HG03460 (cell line): Measurements from ENCODE around the gene JPT1.
"Not testable (repeated sequence)": the region's sequence is repeated elsewhere in the genome, so short reads cannot be mapped to it uniquely, and the experiment has no call there.

Experiments
- ATAC-seq: cut with Tn5 transposase; IDR thresholded peaks from one replicate; pipeline ENCODE4 v1.9.1; 2021; ENCODE audit not compliant: unreplicated experiment

Gene JPT1

GRCh38 chr17:75131278-75132017, 22.9 kb downstream of the JPT1 start, which contains the start of gene NT5C:
Gene NT5C, minus strand, starts transcription at chr17:75131742. Its CDS starts 35 bp downstream, at chr17:75131707.
- ATAC-seq, result peak; percentile 80

GRCh38 chr17:75130632-75131277, 23.6 kb downstream of the JPT1 start:
- peak; percentile 12 for ATAC-seq

DNA sequence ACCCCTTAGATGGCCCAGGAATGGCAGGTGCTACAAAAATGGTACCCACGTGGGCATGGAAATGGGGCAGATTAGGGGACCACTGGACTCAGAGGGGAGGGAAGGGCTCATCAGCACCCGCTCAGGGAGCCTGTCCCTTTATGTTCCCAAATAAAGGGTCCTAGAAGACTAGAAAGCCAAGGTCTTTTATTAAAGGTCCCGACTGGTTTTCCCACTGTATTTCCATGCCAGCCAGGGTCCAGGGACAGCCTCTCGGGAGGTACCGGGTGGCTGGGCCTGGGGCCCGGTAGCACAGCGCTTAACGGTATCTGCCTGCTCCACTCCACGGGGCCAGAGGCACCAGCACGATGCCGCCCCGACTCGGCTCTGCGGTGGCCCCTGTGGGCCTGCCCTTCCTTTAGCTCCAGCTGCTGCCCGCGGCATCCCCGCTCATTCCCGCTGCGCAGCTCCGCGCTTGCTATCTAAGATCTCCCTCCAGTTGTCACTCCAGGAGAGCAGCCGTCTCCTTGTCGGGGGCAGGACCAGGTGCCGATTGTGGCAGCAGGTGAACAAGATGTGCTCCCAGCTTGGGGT, 24.2 kb downstream of the JPT1 start:
- no peak for ATAC-seq

DNA sequence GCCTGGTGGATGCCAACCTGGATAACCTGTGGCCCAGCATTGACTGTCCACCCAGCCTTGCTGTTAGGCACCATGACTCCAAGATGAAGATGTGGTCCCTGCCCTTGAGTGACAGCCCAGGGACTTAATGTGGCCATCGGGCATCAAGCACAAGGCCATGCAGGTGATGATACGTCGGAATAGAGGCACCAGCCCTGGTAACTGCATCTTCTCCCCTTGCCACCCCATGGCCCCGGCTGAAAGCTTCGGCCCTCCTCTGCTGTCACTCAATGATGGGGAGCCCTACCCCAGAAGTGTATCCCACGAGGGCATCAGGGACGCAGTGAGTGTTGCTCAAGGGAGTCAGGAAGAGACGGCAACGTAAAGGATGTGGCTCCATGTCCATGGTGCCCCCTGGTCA, 24.7 kb downstream of the JPT1 start:
- ATAC-seq, result no peak

DNA sequence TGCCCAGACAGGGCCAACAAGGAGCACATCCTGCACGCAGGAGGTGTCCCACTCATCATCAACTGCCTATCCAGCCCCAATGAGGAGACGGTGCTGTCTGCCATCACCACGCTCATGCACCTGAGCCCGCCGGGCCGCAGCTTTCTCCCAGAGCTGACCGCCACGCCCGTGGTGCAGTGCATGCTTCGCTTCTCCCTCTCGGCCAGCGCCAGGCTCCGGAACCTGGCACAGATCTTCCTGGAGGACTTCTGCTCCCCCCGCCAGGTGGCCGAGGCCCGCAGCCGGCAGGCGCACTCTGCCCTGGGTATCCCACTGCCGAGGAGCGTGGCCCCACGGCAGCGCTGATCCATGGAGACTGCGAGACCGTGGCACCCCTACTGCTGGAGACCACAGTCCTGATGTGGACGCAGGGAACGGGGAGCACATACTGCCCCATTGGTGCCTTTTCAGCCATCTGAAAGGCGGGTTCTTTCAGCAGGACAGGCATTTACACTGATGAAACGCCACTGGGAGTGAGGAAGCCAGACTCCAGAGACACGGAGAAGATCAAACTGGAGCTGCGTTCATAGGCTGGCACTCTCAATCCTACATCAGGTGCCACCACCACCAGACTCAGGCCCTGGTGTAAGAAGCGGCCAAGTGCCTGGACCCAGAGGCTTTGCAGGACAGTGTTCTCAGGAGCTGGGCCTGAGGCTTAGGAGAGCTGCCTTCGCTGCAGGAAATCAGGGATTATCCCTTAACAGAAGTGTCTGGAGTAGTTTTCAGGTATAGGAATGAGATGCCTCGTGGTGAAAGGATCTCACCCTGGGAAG, 25.4 kb downstream of the JPT1 start:
- no peak for ATAC-seq

DNA sequence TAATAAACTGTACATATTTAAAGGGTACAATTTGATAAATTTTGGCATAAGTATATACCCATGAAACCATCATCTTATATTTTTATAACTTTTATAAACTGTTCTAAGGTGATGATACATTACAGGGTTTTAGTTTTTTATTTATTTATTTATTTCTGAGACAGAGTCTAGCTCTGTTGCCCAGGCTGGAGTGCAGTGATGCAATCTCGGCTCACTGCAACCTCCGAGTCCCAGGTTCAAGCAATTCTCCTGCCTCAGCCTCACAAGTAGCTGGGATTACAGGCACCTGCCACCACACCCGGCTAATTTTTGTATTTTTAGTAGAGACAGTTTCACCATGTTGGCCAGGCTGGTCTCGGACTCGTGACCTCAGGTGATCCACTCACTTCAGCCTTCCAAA, 26.4 kb downstream of the JPT1 start:
- not testable (repeated sequence) for ATAC-seq

- ATAC-seq, result no peak
Observed at GRCh38 chr17:75126954-75127353, 27.4 kb downstream of the JPT1 start.

DNA sequence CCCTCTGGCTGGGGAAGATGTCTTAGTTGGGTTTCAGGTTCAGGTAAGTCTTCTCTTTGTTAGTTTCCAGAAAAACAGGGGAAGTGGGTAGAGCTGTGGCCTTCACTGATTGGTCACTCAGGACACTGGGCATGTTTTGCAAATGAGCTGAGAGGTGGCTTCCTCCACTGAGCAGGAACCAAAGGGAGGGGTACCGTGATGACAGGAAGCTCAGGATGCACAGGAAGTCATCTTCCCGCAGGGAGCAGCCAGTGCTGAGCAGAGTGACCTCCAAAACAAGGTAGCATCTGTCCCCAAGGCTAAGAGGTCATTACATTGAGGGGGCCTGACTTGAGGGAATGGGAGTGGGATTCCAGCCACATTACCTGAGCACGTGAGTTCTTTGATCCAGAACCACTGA, 28.3 kb downstream of the JPT1 start:
- no peak for ATAC-seq

DNA sequence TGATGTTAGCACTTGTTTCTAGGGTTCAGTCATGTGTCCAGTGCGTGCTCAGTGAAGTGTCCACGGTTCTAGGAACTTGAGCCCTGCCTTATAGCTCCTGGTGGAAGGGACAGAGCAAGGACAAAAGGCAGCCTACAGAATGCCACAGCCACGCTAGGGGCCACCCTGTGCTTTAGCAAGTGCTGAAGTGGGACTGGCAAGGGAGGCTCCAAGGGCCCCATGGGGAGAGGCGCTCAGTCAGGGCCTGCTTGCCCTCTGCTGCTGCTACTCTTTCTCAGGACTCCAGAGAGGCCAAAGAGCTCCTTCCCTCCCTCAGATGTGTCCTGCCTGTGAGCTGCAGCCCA, 29.5 kb downstream of the JPT1 start:
- no peak for ATAC-seq

- ATAC-seq, result no peak
Observed at GRCh38 chr17:75124041-75124818, 30.1 kb downstream of the JPT1 start.

- ATAC-seq, result no peak
Observed at GRCh38 chr17:75118307-75118706, 36.0 kb downstream of the JPT1 start.

DNA sequence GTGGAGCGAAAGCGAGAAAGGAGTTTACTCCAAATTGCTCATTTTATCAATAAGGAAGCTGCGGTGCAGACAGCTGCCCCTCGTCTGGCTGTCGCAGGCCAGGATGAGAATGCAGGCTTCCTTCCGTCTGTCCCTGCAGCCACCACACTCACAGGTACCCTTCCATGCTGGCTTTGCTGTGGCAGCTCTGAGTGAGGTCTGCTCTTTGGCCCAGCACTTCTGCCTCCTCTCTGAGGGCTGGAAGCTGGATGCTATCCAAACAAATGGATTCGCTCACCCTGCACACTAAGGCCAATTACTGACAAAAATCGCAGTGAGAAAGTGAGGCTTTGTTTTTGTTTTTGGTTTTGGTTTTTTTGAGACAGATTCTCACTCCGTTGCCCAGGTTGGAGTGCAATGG, 37.6 kb downstream of the JPT1 start:
- ATAC-seq, result no peak

DNA sequence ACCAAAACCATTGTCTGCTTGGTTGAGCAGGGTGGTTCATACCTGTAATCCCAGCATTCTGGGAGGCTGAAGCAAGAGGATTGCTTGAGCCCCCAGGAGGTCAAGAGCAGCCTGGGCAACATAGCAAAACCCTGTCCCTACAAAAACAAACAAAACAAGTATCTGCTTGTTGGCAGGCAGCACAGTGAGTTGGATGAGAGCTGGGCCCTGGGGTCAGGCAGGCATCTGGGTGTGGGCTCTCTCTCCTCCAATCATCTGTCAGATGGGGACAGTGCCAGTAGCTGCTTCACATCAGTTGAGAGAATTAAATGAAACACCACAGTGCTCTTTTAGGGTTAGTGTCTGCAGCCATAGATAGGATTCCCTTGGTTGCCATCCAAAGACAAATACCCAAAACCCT, 38.8 kb downstream of the JPT1 start:
- no peak for ATAC-seq

GRCh38 chr17:75114552-75115314, 39.6 kb downstream of the JPT1 start:
- ATAC-seq, result no peak

GRCh38 chr17:75113798-75114551, 40.3 kb downstream of the JPT1 start:
- ATAC-seq, result peak; percentile 38

- ATAC-seq, result no peak
Observed at GRCh38 chr17:75111777-75112335, 42.5 kb downstream of the JPT1 start.

DNA sequence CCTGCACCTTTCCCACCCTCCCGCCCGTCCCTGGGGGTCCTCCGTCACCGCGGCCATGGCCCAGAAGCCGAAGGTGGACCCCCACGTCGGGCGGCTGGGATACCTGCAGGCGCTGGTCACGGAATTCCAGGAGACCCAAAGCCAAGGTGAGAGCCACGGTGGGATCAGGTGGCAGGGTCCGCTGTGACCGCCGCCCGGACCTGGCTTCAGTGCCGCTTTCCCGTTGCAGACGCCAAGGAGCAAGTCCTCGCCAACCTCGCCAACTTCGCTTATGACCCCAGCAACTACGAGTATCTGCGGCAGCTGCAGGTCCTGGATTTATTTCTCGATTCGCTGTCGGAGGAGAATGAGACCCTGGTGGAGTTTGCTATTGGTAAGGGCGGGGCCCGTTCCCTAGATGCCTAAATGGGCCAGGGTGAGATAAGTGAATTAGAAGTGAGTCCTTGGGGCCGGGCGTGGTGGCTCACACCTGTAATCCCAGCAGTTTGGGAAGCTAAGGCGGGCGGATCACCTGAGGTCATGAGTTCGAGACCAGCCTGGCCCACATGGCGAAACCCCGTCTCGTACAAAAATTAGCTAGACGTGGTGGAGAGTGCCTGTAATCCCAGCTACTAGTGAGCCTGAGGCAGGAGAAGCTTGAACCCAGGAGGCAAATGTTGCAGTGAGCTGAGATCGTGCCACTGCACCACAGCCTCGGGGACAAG, 43.9 kb downstream of the JPT1 start:
- ATAC-seq, result no peak
